GM21390 (cell line): ENCODE measurements around the gene PIP4K2A.
"Not testable (repeated sequence)": the region's sequence is repeated elsewhere in the genome, so short reads cannot be mapped to it uniquely, and the experiment has no call there.

Experiments
- ATAC-seq: cut with Tn5 transposase; IDR thresholded peaks from one replicate; pipeline ENCODE4 v1.9.1; 2021; ENCODE audit not compliant: unreplicated experiment

PIP4K2A gene

GRCh38 chr10:22531441-22531840 is 182.9 kb downstream of the PIP4K2A start:
- no peak for ATAC-seq

GRCh38 chr10:22531008-22531407 is 183.4 kb downstream of the PIP4K2A start:
- no peak for ATAC-seq

- ATAC-seq, result no peak
These were observed 186.9 kb downstream of the PIP4K2A start for GRCh38 chr10:22527520-22527919.

DNA sequence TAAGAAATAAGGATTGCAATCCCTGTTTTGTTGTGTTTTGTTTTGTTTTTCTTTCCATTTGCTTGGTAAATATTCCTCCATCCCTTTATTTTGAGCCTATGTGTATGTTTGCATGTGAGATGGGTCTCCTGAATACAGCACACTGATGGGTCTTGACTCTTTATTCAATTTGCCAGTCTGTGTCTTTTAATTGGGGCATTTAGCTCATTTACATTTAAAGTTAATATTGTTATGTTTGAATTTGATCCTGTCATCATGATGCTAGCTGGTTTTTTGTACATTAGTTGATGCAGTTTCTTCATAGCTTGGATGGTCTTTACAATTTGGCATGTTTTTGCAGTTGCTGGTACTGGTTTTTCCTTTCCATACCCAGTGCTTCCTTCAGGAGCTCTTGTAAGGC is 190.0 kb downstream of the PIP4K2A start:
- not testable (repeated sequence) for ATAC-seq

DNA sequence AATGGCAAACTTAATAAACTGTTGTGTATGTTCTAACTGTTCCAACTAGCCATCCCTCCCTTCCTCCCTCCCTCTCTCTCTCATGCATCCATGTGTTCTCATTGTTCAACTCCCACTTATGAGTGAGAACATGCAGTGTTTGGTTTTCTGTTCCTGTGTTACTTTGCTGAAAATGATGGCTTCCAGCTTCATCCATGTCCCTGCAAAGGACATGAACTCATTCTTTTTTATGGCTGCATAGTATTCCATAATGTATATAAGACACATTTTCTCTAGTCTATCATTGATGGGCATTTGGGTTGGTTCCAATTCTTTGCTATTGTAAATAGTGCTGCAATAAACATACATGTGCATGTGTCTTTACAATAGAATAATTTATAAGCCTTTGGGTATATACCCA is 193.7 kb downstream of the PIP4K2A start:
- ATAC-seq, result not testable (repeated sequence)

- ATAC-seq, result no peak
These were observed 196.1 kb downstream of the PIP4K2A start for GRCh38 chr10:22518167-22518724.

DNA sequence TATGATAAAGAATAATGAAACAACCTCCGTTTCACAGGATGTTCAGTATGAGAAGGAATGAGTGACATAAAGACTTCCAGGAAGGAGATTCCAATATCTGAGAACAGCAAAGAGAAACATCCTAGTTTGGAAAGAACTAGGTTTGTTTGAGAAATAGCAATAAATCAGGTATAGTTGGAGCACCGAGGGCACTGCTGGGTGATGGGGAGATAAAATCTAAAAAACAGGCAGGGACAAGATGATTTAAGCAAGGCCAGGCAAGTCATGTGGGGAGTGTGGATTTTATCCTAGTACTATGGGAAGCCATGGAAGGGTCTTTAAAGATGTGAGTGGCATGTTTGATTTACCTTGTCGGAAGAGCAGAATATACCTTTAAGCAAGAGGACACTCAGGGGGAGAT is 199.4 kb downstream of the PIP4K2A start:
- ATAC-seq, result no peak

DNA sequence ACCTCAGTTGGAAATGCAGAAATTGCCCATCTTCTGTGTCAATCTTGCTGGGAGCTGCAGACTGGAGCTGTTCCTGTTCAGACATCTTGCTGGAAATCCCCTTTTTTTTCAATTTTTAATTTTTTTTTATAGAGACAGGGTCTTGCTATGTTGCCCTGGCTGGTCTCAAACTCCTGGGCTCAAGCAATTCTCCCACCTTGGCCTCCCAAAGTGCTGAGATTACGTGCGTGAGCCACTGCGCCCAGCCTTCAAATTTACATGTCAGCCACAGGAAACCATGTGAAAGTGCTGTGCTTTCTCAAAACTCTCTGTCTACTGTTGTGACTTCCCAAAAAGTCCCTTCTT is 200.0 kb downstream of the PIP4K2A start:
- ATAC-seq, result not testable (repeated sequence)

DNA sequence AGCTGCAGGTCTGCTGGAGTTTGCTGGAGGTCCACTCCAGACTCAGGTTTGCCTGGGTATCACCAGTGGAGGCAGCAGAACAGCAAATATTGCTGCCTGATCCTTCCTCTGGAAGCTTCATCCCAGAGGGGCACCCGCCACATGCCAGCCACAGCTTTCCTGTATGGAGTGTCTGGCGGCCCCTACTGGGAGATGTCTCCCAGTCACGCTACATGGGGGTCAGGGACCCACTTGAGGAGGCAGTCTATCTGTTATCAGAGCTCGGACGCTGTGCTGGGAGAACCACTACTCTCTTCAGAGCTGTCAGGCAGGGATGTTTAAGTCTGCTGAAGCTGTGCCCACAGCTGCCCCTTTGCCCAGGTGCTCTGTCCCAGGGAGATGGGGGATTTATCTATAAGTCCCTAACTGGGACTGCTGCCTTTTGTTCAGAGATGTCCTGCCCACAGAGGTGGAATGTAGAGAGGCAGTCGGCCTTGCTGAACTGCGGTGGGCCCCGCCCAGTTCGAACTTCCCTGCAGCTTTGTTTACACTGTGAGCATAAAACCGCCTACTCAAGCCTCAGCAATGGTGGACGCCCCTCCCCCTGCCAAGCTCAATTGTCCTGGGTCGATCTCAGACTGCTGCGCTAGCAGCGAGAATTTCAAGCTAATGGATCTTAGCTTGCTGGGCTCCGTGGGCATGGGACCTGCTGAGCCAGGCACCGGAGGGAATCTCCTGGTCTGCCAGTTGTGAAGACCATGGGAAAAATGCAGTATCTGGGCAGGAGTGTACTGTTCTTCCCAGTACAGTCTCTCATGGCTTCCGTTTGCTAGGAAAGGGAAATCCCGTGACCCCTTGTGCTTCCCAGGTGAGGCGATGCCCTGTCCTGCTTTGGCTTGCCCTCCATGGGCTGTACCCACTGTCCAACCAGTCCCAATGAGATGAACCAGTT is 200.6 kb downstream of the PIP4K2A start:
- ATAC-seq, result not testable (repeated sequence)

DNA sequence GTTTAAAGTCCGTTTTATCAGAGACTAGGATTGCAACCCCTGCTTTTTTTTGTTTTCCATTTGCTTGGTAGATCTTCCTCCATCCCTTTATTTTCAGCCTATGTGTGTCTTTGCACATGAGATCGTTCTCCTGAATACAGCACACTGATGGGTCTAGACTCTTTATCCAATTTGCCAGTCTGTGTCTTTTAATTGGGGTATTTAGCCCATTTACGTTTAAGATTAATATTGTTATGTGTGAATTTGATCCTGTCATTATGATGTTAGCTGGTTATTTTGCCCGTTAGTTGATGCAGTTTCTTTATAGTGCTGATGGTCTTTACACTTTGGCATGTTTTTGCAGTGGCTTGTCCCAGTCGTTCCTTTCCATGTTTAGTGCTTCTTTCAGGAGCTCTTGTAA is 202.4 kb downstream of the PIP4K2A start:
- not testable (repeated sequence) for ATAC-seq

DNA sequence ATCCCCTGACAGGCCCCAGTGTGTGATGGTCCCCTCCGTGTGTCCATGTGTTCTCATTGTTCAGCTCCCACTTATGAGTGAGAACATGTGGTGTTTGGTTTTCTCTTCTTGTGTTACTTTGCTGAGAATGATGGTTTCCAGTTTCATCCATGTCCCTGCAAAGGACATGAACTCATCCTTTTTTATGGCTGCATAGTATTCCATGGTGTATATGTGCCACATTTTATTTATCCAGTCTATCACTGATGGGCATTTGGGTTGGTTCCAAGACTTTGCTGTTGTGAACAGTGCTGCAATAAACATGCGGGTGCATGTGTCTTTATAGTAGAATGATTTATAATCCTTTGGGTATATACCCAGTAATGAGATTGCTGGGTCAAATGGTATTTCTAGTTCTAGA is 206.2 kb downstream of the PIP4K2A start:
- not testable (repeated sequence) for ATAC-seq

GRCh38 chr10:22505911-22506685 is 208.3 kb downstream of the PIP4K2A start:
- no peak for ATAC-seq

DNA sequence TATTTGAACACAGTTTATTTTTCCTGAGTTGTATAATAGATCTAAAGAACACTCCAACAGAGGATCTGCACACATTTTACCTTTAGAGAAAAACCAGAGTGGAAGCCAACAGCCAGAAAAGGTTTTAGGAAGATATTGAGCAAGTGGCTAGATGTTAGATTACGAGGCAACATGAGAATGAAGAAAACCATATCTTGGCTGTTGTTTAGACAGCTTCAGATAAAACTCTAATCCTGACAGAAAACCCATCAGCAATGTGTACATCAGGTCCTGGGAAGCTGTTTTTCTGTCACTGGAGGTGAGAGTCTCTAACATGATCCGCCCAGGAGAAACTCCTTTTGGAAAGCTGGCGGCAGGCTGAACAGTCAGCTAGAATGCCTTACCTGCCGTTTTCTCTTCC is 209.6 kb downstream of the PIP4K2A start:
- no peak for ATAC-seq

DNA sequence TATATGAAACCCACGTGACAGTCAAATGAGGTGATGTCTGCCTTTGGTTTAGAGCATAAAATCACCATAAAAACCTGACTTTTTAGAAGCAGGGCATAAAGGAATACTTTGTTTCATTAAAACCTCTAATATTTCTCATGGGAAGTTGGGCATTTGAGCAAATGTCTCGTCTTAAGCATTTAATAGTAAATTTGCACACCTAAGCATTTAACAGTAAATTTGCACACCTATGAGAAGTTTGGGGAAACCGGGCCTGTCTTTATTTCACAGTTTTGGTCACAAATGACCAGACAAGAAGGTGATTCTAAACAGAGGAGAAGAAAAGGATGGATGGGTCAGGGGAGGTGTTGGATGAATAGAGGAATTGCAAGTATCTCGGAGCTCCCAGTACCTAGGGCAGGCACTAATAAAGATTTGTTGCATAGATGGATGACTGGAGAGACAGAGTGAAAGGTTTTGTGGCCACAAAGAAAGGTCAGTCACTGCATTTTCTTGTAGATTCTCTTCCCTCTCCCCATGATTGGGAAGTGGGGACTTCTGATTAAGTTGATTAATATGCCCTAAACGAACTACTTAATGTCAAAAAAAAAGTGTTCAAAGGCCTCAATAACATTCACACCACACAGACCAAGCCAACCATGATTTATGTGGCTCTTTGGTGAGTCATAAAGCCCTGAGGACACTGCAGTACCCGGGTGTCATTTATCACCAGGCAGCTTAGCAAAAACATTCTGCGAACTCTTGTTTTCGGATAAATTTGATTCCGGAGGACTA is 210.9 kb downstream of the PIP4K2A start:
- no peak for ATAC-seq

DNA sequence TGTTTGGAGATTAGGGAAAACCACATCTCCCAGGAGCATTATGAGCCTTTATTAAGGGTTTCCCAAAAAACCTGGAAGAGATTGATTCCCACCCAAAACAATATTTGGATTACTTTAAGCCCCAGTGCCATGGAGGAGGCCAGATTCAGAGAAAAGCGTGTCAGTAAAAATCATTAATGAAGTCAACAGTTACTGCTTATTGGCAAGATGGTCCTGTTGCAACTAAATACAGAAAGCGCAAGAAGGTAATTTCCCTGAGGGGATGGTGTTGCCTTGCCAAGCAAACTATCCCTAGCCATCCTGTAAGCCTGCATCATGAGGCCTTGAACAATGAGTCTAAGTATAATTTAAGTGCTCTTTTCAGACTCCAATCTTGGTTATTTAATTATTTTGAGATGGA is 212.5 kb downstream of the PIP4K2A start:
- no peak for ATAC-seq

- ATAC-seq, result no peak
These were observed 213.0 kb downstream of the PIP4K2A start for GRCh38 chr10:22501413-22501812.

DNA sequence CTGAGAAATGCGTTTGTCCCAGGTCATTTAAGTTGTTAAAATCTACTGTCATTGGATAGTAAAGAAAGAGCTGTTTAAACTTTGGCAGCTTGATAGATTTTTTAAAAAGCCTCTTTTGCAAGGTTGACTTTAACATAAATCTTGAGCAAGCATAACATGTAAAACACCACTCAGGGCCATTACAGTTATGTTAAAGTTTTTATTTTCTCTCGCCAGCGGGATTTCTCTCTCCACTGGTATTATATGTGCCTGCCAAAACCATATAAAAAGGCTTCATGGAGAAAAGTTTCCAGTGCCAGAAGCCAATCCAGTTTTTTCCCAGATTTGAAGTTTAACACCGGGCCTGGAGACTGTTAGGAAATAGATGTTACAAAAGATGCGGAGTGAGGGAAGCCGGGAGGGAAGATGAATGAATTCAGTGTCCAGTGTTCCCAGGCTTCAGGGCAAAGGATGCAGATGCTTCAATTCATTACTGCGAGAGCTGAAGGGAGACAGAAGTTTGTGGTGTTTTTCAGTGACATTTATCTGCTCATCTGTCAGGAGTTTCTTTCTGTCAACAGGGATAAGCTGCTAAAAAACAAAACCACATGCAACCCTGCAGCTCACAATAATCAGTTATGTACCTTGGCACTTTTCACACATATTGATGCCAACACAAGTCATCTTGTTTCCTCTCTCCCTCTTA is 213.6 kb downstream of the PIP4K2A start:
- no peak for ATAC-seq

GRCh38 chr10:22499973-22500372 is 214.4 kb downstream of the PIP4K2A start:
- ATAC-seq, result not testable (repeated sequence)

GRCh38 chr10:22495396-22495795 is 219.0 kb downstream of the PIP4K2A start:
- ATAC-seq, result no peak

- no peak for ATAC-seq
These were observed 220.4 kb downstream of the PIP4K2A start for GRCh38 chr10:22494007-22494406.
